Prostate gland (tissue), 2 donors: Measurements from ENCODE around the gene CDH24.

ENCODE experiments used
- CTCF ChIP-seq, 4 experiments: fragments of 200-600 bp in 2 of 4; fragments of 450-650 bp in 2 of 4; sonication (generic) in 2 of 4; IDR thresholded peaks; 1 replicate in 3 of 4; 2 replicates in 1 of 4; pipeline ENCODE4 v1.5.1; 2016 to 2019; ENCODE audit warnings: antibody characterized with exemption in 4 of 4, mild to moderate bottlenecking in 2 of 4, moderate library complexity in 2 of 4
- POLR2AphosphoS5 ChIP-seq: sonication (generic); formaldehyde crosslinking; IDR thresholded peaks from one replicate; pipeline ENCODE4 v1.6.1; 2017; ENCODE audit warnings: antibody characterized with exemption

- TF ChIP-seq CTCF (IDR thresholded peaks at IDR 0.05) (no peak), POLR2AphosphoS5 (no peak)
These were observed 14.2 kb downstream of the CDH24 start for GRCh38 chr14:23043145-23043544.
